ENCODE data around the gene TNFAIP8L1.

GRCh38 chr19:4636761-4637160, 2.6 kb upstream of the TNFAIP8L1 start:
- TF ChIP-seq ZFP3 (tag by site-specific recombination; IDR thresholded peaks at IDR 0.05; ENCODE audit: low read depth) (no peak), CTCF (tag by site-specific recombination; IDR thresholded peaks at IDR 0.05) (no peak), ZNF302 (tag by site-specific recombination; IDR thresholded peaks at IDR 0.05; ENCODE audit: low read depth) (no peak), TCF7L2 (IDR thresholded peaks at IDR 0.05; ENCODE audit: borderline replicate concordance, low read depth, low read length) (no peak), ZNF24 (tag by site-specific recombination; IDR thresholded peaks at IDR 0.05) (no peak), REST (tag by site-specific recombination; IDR thresholded peaks at IDR 0.05) (no peak), YY1 (tag by site-specific recombination; IDR thresholded peaks at IDR 0.05) (no peak), ZNF837 (tag by site-specific recombination; IDR thresholded peaks at IDR 0.05) (no peak), SCRT1 (tag by site-specific recombination; IDR thresholded peaks at IDR 0.05; ENCODE audit: borderline replicate concordance) (no peak), GLIS2 (tag by site-specific recombination; IDR thresholded peaks at IDR 0.05) (no peak), KLF16 (tag by site-specific recombination; IDR thresholded peaks at IDR 0.05) (no peak)

Measured in HEK293 (cell line).